SK-N-SH treated with all-trans-retinoic acid at 6 μM for 48 hours (cell line): ENCODE results near the gene BRD3.

Experiments
- ESRRG ChIP-seq: fragments of 250-450 bp; sonication (Bioruptor Pico); IDR thresholded peaks from 2 replicates; pipeline ENCODE4 v1.6.1; 2021; ENCODE audit warnings: mild to moderate bottlenecking
- PPARA ChIP-seq: fragments of 250-450 bp; sonication (Bioruptor Pico); IDR thresholded peaks from 2 replicates; pipeline ENCODE4 v1.5.0; 2020; ENCODE audit warnings: mild to moderate bottlenecking, borderline replicate concordance
- RARB ChIP-seq: fragments of 250-450 bp; sonication (Bioruptor Pico); IDR thresholded peaks from 2 replicates; pipeline ENCODE4 v1.8.0; 2021; ENCODE audit warnings: mild to moderate bottlenecking, moderate library complexity
- TCF4 ChIP-seq: fragments of 250-450 bp; sonication (Bioruptor Pico); IDR thresholded peaks from 2 replicates; pipeline ENCODE4 v1.8.0; 2021; ENCODE audit warnings: mild to moderate bottlenecking, moderate library complexity, borderline replicate concordance
- ZC3H10 ChIP-seq: fragments of 250-450 bp; sonication (Bioruptor Pico); IDR thresholded peaks from 2 replicates; pipeline ENCODE4 v1.5.1; 2021; ENCODE audit warnings: mild to moderate bottlenecking, moderate library complexity

DNA sequence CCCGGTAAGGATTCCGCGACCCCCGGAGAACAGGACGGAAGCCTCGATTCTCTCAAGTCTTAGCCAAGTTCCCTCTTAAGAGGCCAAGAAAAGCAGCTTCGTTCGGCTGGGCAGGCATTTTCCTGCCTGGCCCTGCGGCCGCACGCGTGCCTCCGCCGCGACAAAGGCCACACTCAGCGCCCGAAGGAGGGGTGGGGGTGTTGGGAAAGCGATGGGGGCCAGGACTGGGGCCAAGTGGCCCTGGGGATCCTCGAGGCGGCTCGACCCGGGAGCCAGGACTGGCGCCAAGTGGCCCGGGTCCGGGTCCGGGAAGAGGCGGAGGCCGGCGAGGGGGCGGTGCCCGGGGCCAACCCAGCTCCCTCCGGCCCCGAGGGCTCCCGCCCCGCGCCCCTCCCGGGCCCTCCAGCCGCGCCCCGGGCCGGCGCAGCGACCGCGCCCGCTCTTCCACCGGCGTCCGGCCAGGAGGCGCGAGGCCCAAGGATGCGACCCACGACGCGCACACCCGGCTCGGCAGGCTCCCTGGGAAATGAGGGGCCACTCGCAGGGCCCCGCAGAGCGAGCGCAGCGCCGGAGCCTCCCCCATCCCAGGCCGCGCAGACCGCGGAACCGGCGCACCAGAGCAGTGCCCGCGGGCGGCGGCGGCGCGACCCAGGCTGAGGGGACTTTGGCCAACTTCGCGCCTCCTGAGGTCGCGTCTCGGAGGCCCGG lies 76.5 kb downstream of the BRD3 start:
- TF ChIP-seq RARB (CRISPR knock-in tag) (no peak), ZC3H10 (no peak), PPARA (CRISPR knock-in tag) (no peak), TCF4 (CRISPR knock-in tag) (no peak), ESRRG (CRISPR knock-in tag) (no peak)
